B cell (primary cell): ENCODE measurements around the gene VAV2.

Experiments
- EZH2 ChIP-seq: IDR thresholded peaks from 2 replicates; pipeline ENCODE4 v1.6.1; 2012; ENCODE audit warnings: borderline replicate concordance, low read depth, mild to moderate bottlenecking, moderate library complexity, low read length; ENCODE audit not compliant: insufficient read depth, poor library complexity, severe bottlenecking
- TF ChIP-seq, protein P1 (sequence below): fragments of 200-600 bp; IDR thresholded peaks from one replicate; pipeline ENCODE4 v1.8.0; 2022; ENCODE audit warnings: antibody characterized with exemption, mild to moderate bottlenecking

DNA sequence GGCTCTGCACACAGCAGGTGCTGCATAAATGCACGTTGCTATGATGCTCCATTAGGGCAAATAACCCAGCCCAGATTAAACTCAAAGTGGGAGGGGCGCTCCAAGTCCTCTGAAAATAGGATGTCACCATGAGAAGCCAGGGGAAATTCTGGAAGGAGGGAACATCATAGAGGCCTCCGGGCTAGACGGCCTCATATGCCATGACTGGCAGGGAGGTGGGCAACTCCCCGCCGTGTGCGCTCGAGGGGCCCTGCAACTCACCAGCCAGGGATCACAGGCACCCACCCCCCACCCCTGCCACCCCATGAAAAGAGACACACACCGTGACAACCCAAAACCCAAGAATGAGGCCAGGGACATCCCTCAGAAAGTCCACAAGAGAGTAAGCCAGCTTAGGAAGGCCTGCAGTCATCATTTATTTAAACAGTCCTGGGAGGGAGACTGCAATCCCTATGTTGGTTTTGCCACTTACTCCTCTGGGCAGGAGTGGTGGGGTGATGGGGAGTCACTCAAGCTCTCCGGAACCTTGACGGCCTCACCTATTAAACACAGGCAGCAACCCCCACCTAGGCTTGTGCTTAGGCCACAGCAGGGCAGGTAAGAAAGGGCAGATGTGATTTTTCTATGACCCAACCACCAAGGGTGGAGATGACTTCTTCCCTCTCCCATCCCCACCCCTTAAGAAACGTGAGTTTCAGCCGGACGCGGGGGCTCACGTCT lies 4.0 kb downstream of the VAV2 start:
- TF ChIP-seq, protein P1, sequence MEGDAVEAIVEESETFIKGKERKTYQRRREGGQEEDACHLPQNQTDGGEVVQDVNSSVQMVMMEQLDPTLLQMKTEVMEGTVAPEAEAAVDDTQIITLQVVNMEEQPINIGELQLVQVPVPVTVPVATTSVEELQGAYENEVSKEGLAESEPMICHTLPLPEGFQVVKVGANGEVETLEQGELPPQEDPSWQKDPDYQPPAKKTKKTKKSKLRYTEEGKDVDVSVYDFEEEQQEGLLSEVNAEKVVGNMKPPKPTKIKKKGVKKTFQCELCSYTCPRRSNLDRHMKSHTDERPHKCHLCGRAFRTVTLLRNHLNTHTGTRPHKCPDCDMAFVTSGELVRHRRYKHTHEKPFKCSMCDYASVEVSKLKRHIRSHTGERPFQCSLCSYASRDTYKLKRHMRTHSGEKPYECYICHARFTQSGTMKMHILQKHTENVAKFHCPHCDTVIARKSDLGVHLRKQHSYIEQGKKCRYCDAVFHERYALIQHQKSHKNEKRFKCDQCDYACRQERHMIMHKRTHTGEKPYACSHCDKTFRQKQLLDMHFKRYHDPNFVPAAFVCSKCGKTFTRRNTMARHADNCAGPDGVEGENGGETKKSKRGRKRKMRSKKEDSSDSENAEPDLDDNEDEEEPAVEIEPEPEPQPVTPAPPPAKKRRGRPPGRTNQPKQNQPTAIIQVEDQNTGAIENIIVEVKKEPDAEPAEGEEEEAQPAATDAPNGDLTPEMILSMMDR, result no peak
- TF ChIP-seq EZH2, result no peak
